HepG2 (cell line): ENCODE results near the gene PPARA. TPM values are rescaled to one million over a fixed set of nuclear protein-coding genes. Genes with fewer than 3 reads are reported as not detected.

ENCODE experiments used
- ATAC-seq: fragments of 200-7000 bp; cut with Tn5 transposase; 3 replicates; pipeline ENCODE4 v1.9.1; 2020; ENCODE audit warnings: mild to moderate bottlenecking, moderate library complexity
- BruUV-seq: library from RNA; stranded (reverse); fragments of 400-500 nt; replicated peaks from 2 replicates; lab custom pipeline; 2021; lab: Mats Ljungman, UMichigan
- CTCF ChIA-PET: fragments of 300-600 bp; formaldehyde crosslinking; extraction: SDS; loops from one replicate; lab custom pipeline; 2021; ENCODE audit warnings: low total read pairs, inconsistent platforms, low intra/inter-chr PET ratio; lab: Yijun Ruan, JAX
- POLR2A ChIA-PET: fragments of 350-600 bp; sonication (Branson Sonifier 250); formaldehyde crosslinking; loops from one replicate; lab custom pipeline; 2020; ENCODE audit warnings: antibody characterized with exemption, inconsistent platforms; lab: Yijun Ruan, JAX
- DNase-seq: peaks from one replicate; pipeline ENCODE4 v3.0.0-alpha.2; 2015; ENCODE audit warnings: low spot score
- FAIRE-seq: peaks from 3 replicates; lab custom pipeline; 2011; peaks lifted over from hg19 to GRCh38; lab: Jason Lieb, UNC
- H2AFZ ChIP-seq: one replicate; pipeline ENCODE4 v1.6.1; 2011; ENCODE audit warnings: low read length, inconsistent platforms
- H3K27ac ChIP-seq: fragments of 300-600 bp; 3 replicates; pipeline ENCODE4 v1.8.0; 2011; ENCODE audit warnings: mixed run types, mild to moderate bottlenecking, mixed read lengths, low read length, inconsistent platforms; ENCODE audit not compliant: insufficient read depth; ENCODE audit errors: extremely low read length
- H3K27me3 ChIP-seq, 2 experiments: fragments of 200-600 bp in 1 of 2; 2 replicates in 1 of 2; 3 replicates in 1 of 2; pipeline versions ENCODE4 v1.6.0 to v1.8.0; 2011; ENCODE audit warnings: low read length in 2 of 2, mild to moderate bottlenecking in 2 of 2, moderate library complexity in 2 of 2, inconsistent platforms in 1 of 2; ENCODE audit not compliant: insufficient read depth in 2 of 2, control insufficient read depth in 1 of 2
- H3K36me3 ChIP-seq, 2 experiments: fragments of 200-600 bp in 1 of 2; replicated peaks in 1 of 2; 2 replicates in 1 of 2; 3 replicates in 1 of 2; pipeline versions ENCODE4 v1.5.1 to v1.8.0; 2011; ENCODE audit warnings: low read length in 2 of 2, inconsistent platforms in 1 of 2; ENCODE audit not compliant: insufficient read depth in 2 of 2, control insufficient read depth in 1 of 2
- H3K4me1 ChIP-seq: 2 replicates; pipeline ENCODE4 v1.5.1; 2012; ENCODE audit warnings: low read length, inconsistent platforms; ENCODE audit not compliant: insufficient read depth
- H3K4me2 ChIP-seq: 2 replicates; pipeline ENCODE4 v1.6.0; 2011; ENCODE audit warnings: low read depth, low read length, inconsistent platforms
- H3K4me3 ChIP-seq, 3 experiments: fragments of 200-600 bp in 1 of 3; sonication (generic), shearing (Covaris generic) in 1 of 3; replicated peaks in 1 of 3; 2 replicates each; pipeline ENCODE4 v1.5.1; 2011 to 2016; ENCODE audit warnings: low read length in 3 of 3, inconsistent platforms in 2 of 3, low read depth in 2 of 3, mild to moderate bottlenecking in 2 of 3, control low read depth in 1 of 3, mixed read lengths in 1 of 3; ENCODE audit not compliant: insufficient read depth in 1 of 3
- H3K79me2 ChIP-seq: one replicate; pipeline ENCODE4 v1.6.1; 2011; ENCODE audit warnings: low read length, inconsistent platforms; ENCODE audit not compliant: insufficient read depth
- H3K9ac ChIP-seq: 2 replicates; pipeline ENCODE4 v1.6.0; 2011; ENCODE audit warnings: mild to moderate bottlenecking, low read depth, low read length, inconsistent platforms; ENCODE audit not compliant: insufficient read depth
- H3K9me3 ChIP-seq: 2 replicates; pipeline ENCODE4 v1.5.1; 2012; ENCODE audit warnings: mild to moderate bottlenecking, low read length
- H4K20me1 ChIP-seq: 2 replicates; pipeline ENCODE4 v1.6.0; 2011; ENCODE audit warnings: inconsistent platforms, mild to moderate bottlenecking, low read length, moderate library complexity; ENCODE audit not compliant: insufficient read depth
- GABPA ChIP-seq, 2 experiments: IDR thresholded peaks; 2 replicates each; pipeline ENCODE4 v1.6.1; 2011 to 2016; ENCODE audit warnings: low read depth in 2 of 2, low read length in 1 of 2, missing biosample characterization in 1 of 2, missing genetic modification characterization in 1 of 2
- REPIN1 ChIP-seq: sonication (generic); formaldehyde crosslinking; IDR thresholded peaks from 2 replicates; pipeline ENCODE4 v1.8.0; 2022; ENCODE audit warnings: missing genetic modification reagents, low read depth, mild to moderate bottlenecking, borderline replicate concordance
- STAG1 ChIP-seq: sonication (generic); formaldehyde crosslinking; IDR thresholded peaks from 2 replicates; pipeline ENCODE4 v1.4.0; 2020; ENCODE audit warnings: missing genetic modification reagents
- WGBS: methylation state at CpG from one replicate; pipeline ENCODE4 v1.1.6; 2017; ENCODE audit warnings: low lambda C conversion rate; 5-methylcytosine and 5-hydroxymethylcytosine counted together
- in situ Hi-C: cut with HindIII; loops from 2 replicates; pipeline ENCODE4 v1.10.0; 2017; ENCODE audit warnings: low pct_unique_long_range_greater_than_20kb; ENCODE audit not compliant: extremely low pct_ligation_motif_present
- intact Hi-C: fragments of 100-400 bp; cut with micrococcal nuclease; formaldehyde crosslinking; loops from one replicate; pipeline ENCODE4 v1.10.0; 2022; ENCODE audit not compliant: unreplicated experiment
- polyA plus RNA-seq, 8 experiments: library from polyadenylated mRNA; depleted of rRNA in 3 of 8; stranded (reverse) in 7 of 8; unstranded in 1 of 8; fragments of >200 nt; fragmentation: Illumina TruSeq in 4 of 8; extraction: Trizol in 4 of 8; gene quantifications; 2 replicates each; pipeline versions ENCODE4 v1.2.1 to v1.2.3, GENCODE V29; 2011 to 2016; ENCODE audit warnings: low read depth in 4 of 8, missing spikeins in 1 of 8, mixed read lengths in 1 of 8; ENCODE audit not compliant: insufficient read depth in 1 of 8
- total RNA-seq, 5 experiments: library from RNA; depleted of rRNA; stranded (reverse); fragments of >200 nt; fragmentation: Illumina TruSeq; extraction: Trizol; gene quantifications; 2 replicates each; pipeline ENCODE4 v1.2.3, GENCODE V29; 2016; ENCODE audit warnings: low read depth in 1 of 5
- TF ChIP-seq, protein P1 (sequence below): sonication (generic); formaldehyde crosslinking; IDR thresholded peaks from 2 replicates; pipeline ENCODE4 v1.5.0; 2020; ENCODE audit warnings: mild to moderate bottlenecking, missing genetic modification reagents, moderate library complexity

Gene PPARA
- total and polyA plus RNA-seq, 2 of the 13 experiments (the other 11 are each of a cell fraction or from before 2014, with no cell fraction given), result 18.2 to 24.7 TPM

DNA sequence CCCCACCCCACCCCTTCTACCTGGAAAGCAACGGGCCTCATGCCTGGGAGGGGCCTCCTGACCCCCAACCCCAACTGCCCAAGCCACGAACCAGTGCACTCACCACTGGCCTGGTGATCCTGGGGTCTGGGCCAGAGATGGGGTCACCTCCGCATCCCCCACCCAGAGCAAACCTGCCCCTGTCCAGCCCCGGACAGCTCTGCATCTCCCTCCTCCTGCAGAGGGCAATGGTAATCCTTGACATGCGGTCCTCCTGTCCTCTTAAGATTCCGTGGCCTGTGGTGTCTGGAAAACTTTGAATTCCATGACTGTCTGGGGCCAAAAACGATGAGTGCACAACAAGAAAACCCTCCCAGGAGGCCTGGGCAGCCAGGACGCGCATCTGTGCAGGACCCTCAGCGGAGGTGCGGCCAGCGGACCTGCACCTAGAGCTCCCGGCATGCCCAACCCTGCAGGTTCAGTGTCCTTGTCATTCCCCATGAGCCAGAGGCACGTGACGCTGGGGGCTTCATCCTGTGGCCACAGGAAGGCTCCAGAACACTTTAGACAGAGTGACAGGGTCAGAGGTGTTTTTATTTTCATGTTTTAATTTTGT, 16.1 kb upstream of the PPARA start:
- no peaks in the 10 kb centered on the region for H3K9me3 ChIP-seq
- no peaks in the 10 kb centered on the region for H3K36me3 ChIP-seq
- no peak overlapping the region for H3K4me2 ChIP-seq
- H3K9ac ChIP-seq, result no peak overlapping the region
- ATAC-seq (no peak), FAIRE-seq (no peak), DNase-seq (no peak)
- H3K27me3 ChIP-seq, result no peaks in the 10 kb centered on the region; a peak in 2 of 5 replicates
- intact Hi-C loops (no loop called here), in situ Hi-C loops (loop anchor here (25.0 kb wide), 1 partner anchor 403 kb away; the partner anchor contains the start of gene CELSR1)
- no peak overlapping the region for H3K27ac ChIP-seq
- no peak overlapping the region for H3K4me3 ChIP-seq
- H2AFZ ChIP-seq, result no peak overlapping the region
- H4K20me1 ChIP-seq, result no peaks in the 10 kb centered on the region
- H3K4me1 ChIP-seq, result peaks cover 90% of the 10 kb centered on the region
- ChIA-PET CTCF (no interaction called here), POLR2A (interaction anchor here (3.4 to 5.6 kb wide), 2 partner anchors 14 to 134 kb away, joined by 16 to 54 read pairs; partner anchors contain the start of gene TTC38)
- BruUV-seq, result no TSS peak
- TF ChIP-seq STAG1, result 0 out of 2 replicates have a peak, but pooled peaks have one; percentile 4
- TF ChIP-seq, protein P1, sequence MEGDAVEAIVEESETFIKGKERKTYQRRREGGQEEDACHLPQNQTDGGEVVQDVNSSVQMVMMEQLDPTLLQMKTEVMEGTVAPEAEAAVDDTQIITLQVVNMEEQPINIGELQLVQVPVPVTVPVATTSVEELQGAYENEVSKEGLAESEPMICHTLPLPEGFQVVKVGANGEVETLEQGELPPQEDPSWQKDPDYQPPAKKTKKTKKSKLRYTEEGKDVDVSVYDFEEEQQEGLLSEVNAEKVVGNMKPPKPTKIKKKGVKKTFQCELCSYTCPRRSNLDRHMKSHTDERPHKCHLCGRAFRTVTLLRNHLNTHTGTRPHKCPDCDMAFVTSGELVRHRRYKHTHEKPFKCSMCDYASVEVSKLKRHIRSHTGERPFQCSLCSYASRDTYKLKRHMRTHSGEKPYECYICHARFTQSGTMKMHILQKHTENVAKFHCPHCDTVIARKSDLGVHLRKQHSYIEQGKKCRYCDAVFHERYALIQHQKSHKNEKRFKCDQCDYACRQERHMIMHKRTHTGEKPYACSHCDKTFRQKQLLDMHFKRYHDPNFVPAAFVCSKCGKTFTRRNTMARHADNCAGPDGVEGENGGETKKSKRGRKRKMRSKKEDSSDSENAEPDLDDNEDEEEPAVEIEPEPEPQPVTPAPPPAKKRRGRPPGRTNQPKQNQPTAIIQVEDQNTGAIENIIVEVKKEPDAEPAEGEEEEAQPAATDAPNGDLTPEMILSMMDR (CRISPR knock-in tag), result peak; percentile 31; the same call in 1 of the 2 replicates
- TF ChIP-seq REPIN1 (CRISPR knock-in tag), result no peak
- TF ChIP-seq GABPA (IDR thresholded peaks at IDR 0.05; ENCODE audit: low read depth, low read length), result no peak
- TF ChIP-seq GABPA (CRISPR knock-in tag; IDR thresholded peaks at IDR 0.05; ENCODE audit: low read depth), result no peak
- H3K79me2 ChIP-seq, result no peaks in the 10 kb centered on the region
- WGBS, result 53% methylated on average over 14 of the region's 15 CpGs
